RWPE1 (cell line): ENCODE measurements around the gene RUNDC1.

ENCODE experiments used
- CTCF ChIA-PET: fragments of 350-600 bp; sonication (Branson Sonifier 250); formaldehyde crosslinking; extraction: SDS; loops from one replicate; lab custom pipeline; 2021; lab: Yijun Ruan, JAX
- POLR2A ChIA-PET: fragments of 400-600 bp; formaldehyde crosslinking; extraction: SDS; loops from one replicate; lab custom pipeline; 2020; ENCODE audit warnings: antibody characterized with exemption; ENCODE audit not compliant: low non-redundant PET; lab: Yijun Ruan, JAX
- DNase-seq: peaks from one replicate; pipeline ENCODE4 v3.0.0; 2012; ENCODE audit warnings: low spot score
- H3K27ac ChIP-seq: fragments of 450-650 bp; 2 replicates; pipeline ENCODE4 v1.5.1; 2017
- CTCF ChIP-seq: fragments of 450-650 bp; conservative IDR thresholded peaks from 2 replicates; pipeline ENCODE4 v1.5.1; 2017; ENCODE audit warnings: low read depth, mild to moderate bottlenecking

Gene RUNDC1

DNA sequence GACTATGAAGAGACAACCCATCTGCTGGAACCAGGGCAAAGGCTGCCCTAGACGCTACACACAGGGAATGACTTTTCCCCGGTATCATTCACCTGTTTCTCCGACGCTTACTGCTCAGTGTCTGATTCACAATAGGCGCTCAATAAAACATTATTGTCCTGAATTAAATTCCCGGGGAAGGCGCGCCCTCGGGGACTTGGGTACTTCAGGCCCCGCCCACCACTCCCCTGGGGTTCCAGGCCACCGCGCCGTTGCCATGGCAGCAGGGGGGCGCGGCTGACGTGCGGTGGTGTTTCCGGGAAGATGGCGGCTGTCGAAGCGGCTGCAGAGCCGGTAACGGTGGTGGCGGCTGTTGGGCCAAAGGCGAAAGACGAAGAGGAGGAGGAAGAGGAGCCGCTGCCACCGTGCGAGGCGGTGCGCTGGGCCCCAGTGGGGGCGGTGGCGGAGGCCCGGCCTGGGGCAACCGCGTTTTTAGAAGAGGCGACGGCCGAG is at the start of gene RUNDC1:
RUNDC1 (plus strand) TSS at position 292 of the 492 bp plus-strand sequence; CDS start at position 304, 12 bp downstream.
- no peak for TF ChIP-seq CTCF
- H3K27ac ChIP-seq, result peak within 1 kb of the TSS; percentile 90
- DNase-seq, result peak; percentile 93
- ChIA-PET CTCF (interaction anchor here (0.7 to 1.0 kb wide), 2 partner anchors 18 to 76 kb away, joined by 3 read pairs; partner anchors contain the start of gene RPL27), POLR2A (no interaction called here)

- peak; percentile 69 for TF ChIP-seq CTCF
- POLR2A ChIA-PET, result interaction anchor here (0.6 kb wide), 2 partner anchors 216 to 834 kb away, joined by 3 read pairs; no protein-coding TSS in a partner anchor
- peak; percentile 57 for DNase-seq
These were observed 42.4 kb upstream of the RUNDC1 start for GRCh38 chr17:42937712-42938596.

GRCh38 chr17:42944211-42944610 is 36.2 kb upstream of the RUNDC1 start:
- no peak for TF ChIP-seq CTCF
- CTCF ChIA-PET, result no interaction called here
- POLR2A ChIA-PET, result no interaction called here
- DNase-seq, result no peak
- H3K27ac ChIP-seq, result no peak overlapping the region

More at GRCh38 chr17:42937712-42938596, 42.4 kb upstream of the RUNDC1 start:
- CTCF ChIA-PET, result interaction anchor here (0.6 to 3.3 kb wide), 8 partner anchors 32 to 451 kb away, joined by 3 to 12 read pairs (median 3); partner anchors contain the start of genes AOC2 and BECN1
- H3K27ac ChIP-seq, result no peak overlapping the region

DNA sequence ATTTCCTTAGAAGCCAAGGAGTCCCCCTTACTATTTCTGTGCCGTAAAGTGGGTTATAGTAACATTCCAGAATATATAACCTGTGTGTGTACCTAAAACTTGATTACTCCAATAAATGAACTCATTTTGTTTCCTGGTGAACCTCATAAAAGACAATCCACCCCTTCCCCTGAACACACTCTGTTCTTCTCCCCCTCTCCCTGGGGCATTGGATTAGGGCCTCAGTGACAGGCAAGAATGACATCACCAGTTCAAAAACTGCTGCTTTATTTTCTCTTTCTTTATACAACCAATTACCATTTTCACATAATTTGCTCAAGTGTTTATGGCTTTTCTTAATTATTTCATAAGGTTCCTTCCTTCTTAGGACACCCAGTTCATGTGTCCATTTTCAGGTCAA is 33.6 kb upstream of the RUNDC1 start:
- ChIA-PET CTCF (no interaction called here), POLR2A (interaction anchor here (0.6 kb wide), 1 partner anchor 207 kb away, joined by 3 read pairs; no protein-coding TSS in a partner anchor)
- no peak for TF ChIP-seq CTCF
- DNase-seq, result no peak
- no peak overlapping the region for H3K27ac ChIP-seq

- CTCF ChIA-PET, result no interaction called here
- DNase-seq, result no peak
- TF ChIP-seq CTCF, result no peak
- POLR2A ChIA-PET, result no interaction called here
- H3K27ac ChIP-seq, result no peak overlapping the region
These were observed 30.2 kb upstream of the RUNDC1 start for GRCh38 chr17:42950044-42950783.

DNA sequence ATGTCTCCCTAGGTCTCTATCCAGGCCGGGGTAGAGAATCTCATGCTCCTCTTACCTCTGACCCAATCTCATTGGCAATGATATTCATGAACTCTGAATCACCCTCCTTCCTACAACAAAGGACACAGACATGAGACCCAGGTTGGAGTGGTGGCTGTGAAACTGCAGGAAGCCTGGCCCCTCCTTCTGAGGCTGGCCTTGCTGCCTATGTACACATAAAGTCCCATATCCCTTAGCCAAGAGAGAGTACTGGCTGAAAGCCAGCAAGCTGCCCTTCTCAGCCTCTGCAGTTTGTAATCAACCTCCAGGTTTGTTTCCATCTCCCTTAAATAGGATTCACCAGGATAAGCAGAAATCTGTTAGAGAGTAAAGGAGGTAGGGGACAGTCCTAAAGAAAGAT is 26.7 kb upstream of the RUNDC1 start:
- no peak overlapping the region for H3K27ac ChIP-seq
- ChIA-PET CTCF (no interaction called here), POLR2A (no interaction called here)
- TF ChIP-seq CTCF, result no peak
- DNase-seq, result no peak
